HG03045 (cell line): ENCODE measurements around the gene SPEG.
A peak's percentile ranks its signal among the peaks of the same experiment; 100 is the strongest.

ENCODE experiments used
- ATAC-seq: cut with Tn5 transposase; IDR thresholded peaks from one replicate; pipeline ENCODE4 v1.9.1; 2021; ENCODE audit warnings: mild to moderate bottlenecking, moderate library complexity; ENCODE audit not compliant: unreplicated experiment

Gene SPEG

DNA sequence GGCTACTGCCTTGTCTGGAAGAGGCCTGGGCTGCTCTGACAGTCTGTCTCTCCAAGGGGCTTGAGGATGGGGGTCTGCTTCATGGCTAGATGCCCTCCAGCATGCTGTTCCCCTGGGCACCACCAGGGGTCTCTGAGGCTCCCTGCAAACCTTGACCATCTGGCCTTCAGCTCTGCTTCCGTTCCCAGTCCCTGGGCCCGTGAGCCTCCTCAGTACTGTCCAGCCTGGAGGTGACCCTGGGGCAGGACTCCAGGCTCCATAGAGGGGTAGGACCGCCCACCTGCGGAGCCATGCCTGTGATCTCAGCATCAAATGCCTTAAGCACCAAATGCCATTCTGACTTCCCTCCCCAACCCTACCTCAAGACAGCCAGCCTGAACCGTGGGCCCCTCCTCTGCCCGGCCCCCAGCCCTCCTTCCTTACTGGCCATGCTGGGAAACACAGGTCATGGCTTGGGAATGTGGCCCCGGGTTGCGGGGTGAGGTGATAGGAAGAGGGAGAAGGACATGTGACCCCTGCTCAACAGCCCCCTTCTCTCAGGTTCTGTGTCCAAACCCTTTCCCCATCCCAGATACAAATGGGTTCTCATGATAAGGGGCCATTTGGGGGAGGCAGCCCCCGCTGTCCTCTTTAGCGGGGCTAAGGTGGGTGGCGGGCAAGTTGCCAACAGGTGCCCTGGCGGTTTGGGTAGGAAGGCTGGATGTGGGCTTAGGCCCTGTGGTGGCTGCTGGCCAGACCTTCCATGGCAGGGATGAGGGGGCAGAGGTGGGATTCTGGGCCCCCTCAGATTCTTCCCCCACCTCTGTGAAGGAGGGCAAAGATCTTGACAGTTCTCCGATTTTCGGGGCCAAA lies 25.0 kb downstream of the SPEG start:
- peak; percentile 65 for ATAC-seq

DNA sequence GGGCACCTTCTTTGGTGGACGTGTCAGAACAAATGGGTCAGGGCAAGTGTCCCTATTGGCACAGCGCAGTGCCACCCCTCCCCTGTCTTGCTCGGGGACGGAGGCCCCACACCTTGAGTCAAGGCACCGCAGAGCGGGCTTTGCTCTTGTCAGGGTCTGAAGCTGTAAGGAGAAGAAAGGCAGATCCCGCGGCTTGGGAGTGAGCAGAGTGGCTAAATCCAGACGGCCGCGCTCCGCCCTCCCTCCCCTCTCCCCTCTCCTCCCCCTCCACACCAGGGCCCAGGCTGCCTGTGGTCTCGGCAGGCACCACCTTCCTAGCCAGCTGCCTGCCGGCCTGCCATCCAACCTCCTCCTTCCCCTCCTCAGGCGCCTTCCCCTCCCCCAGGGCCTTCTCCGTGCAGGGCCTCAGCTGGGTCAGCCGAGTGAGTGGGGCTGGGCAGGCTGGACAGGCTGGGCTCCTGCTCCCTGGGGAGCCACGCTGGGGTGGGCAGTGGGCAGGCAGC lies 25.8 kb downstream of the SPEG start:
- no peak for ATAC-seq

DNA sequence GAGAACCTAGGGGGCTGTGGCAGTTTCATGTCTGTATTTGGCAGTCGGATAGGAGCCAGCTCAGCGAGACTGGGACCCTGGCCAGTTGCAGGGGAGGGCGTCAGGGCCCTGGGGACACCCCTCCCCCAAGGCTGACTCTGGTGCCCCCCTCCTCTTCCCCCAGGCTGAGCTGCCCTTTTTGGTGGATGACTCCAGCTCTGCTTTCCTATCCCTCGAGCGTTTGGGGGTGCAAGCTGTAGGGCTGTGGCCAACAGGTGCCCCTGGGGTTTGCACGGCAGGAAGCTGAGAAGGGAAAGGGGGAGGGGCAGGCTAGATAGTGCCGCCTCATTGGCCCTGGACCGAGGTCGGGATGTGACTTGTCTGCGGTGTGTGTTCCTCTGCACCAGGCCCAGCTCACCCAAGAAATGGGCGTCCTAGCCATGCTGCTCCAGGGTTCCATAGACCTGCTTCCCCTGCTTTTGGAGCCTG lies 26.4 kb downstream of the SPEG start:
- ATAC-seq = no peak

- ATAC-seq = no peak
Observed at GRCh38 chr2:219461669-219462068, 27.0 kb downstream of the SPEG start.

- no peak for ATAC-seq
Observed at GRCh38 chr2:219462349-219462748, 27.7 kb downstream of the SPEG start.

- ATAC-seq = no peak
Observed at GRCh38 chr2:219464286-219465032, 29.8 kb downstream of the SPEG start.

GRCh38 chr2:219465659-219466561 lies 31.3 kb downstream of the SPEG start:
- ATAC-seq = no peak

DNA sequence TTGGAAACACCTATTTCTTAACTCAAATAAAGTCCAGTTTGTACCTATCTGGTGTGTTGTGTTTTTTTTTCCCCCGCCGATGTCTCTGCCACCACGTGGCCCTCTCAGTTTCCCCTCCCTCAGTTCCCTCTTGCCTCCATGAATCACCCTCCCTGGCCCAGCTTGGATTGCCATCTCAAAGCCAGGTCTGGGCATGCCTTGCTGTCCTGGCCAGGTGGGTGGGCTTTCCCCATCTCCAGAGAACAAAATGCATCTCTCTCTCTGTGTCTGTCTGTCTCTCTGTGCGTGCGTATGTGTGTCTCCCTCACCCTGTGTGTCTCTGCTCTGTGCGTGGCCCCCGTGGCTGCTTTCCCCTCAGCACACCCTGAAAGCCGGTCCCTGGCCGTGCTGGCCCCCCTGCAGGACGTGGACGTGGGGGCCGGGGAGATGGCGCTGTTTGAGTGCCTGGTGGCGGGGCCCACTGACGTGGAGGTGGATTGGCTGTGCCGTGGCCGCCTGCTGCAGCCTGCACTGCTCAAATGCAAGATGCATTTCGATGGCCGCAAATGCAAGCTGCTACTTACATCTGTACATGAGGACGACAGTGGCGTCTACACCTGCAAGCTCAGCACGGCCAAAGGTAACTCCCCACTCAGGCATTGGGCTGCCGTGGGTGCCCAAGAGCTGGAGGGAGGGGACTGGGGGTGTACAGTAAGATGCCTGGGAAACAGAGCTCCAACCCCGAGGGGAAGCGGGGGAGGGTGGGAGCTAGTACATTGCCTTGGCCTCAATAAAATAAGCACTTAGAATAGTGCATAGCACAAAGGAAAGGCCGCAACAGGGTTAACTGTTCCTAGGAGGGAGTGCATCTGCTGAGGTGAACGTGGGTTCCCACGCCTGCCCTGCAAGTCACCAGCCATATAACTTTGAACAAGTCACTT lies 32.4 kb downstream of the SPEG start:
- no peak for ATAC-seq

- ATAC-seq = no peak
Observed at GRCh38 chr2:219467736-219468075, 33.1 kb downstream of the SPEG start.

DNA sequence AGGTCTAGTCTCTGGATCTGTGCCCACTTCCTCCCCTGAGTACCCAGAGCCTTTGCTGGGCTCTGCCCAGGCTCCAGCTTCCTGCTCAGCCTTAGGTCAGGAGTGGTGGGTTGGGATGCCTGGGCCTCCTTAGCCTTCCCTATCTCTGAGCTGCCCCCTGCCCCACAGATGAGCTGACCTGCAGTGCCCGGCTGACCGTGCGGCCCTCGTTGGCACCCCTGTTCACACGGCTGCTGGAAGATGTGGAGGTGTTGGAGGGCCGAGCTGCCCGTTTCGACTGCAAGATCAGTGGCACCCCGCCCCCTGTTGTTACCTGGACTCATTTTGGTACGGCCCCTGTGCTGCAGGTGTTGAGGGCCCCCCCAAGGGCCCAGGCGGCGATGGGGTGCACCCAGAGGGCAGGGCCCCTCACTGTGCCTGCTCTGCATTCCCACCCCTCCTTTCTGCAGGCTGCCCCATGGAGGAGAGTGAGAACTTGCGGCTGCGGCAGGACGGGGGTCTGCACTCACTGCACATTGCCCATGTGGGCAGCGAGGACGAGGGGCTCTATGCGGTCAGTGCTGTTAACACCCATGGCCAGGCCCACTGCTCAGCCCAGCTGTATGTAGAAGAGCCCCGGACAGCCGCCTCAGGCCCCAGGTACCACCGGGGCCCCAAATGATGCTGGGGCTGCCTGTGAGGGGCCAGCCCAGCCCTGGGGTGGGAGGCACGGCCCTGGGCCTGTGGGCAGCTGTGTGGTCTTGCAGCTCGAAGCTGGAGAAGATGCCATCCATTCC lies 34.0 kb downstream of the SPEG start:
- no peak for ATAC-seq

DNA sequence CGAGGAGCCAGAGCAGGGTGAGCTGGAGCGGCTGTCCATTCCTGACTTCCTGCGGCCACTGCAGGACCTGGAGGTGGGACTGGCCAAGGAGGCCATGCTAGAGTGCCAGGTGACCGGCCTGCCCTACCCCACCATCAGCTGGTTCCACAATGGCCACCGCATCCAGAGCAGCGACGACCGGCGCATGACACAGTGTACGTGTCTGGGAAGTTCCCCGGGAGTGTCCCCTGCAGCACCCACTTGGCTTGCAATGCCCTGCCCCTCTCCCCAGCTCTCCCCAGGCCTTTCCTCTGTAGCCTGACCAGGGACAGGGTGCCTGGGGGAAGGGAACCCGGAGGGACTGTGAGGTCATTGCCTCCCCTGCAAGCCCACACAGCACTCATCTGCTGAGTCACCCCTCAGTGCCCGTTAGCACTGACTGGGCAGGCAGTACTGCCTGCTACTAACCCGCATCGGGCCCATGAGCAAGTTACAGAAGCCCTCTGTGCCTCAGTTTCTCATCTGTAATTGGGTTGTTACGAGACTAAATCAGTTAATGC lies 34.6 kb downstream of the SPEG start:
- no peak for ATAC-seq

DNA sequence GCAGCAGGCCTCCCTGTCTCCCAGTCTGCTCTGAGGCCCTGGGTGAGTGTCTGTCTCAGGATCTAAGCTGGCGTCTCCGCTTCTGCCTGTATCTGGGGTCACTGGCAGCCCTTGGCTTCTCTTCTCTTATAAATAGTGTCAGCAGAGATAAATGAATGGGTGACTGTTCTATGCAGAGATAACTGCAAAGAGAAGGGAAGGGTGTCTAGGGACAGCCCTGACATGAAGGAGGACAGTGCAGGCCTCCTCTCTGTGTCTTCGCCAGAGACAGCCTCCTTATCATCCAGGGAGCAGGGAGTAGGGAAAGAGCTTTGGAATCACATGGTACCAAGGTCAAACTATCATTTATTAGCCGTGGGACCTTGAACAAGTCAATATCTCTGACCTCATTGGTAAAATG lies 35.8 kb downstream of the SPEG start:
- no peak for ATAC-seq

DNA sequence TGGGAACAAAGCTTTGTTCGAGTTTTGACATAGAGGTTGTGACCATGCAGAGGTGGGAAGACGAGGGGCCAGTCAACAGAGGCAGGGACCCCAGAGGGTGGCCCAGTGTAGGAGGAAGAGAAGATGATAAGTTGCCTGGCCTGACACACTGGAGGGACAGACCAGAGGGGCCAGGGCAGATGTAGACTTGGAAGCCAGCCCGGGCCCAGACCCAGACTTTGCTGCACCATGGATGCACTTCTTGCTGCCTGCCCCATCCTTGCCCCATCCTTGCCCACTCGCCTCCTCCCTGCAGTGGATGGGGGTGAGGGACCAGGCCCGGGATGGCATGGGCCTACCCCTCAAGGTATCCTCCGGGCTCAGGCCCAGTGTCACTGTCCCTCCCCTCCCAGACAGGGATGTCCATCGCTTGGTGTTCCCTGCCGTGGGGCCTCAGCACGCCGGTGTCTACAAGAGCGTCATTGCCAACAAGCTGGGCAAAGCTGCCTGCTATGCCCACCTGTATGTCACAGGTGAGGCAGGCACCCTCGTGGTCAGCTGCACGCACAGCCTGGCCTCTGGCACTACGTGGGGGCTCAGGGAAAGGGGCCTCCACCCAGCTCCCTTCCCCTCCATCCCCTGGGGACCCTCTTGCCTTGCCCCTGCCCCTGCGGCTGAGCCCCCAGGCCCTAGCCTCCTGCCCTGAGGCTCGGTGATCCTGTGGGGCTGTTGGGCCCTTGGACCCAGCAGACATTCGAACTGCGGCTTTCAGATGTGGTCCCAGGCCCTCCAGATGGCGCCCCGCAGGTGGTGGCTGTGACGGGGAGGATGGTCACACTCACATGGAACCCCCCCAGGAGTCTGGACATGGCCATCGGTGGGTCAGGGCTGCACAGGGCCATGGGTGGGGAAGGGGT lies 37.1 kb downstream of the SPEG start:
- no peak for ATAC-seq

DNA sequence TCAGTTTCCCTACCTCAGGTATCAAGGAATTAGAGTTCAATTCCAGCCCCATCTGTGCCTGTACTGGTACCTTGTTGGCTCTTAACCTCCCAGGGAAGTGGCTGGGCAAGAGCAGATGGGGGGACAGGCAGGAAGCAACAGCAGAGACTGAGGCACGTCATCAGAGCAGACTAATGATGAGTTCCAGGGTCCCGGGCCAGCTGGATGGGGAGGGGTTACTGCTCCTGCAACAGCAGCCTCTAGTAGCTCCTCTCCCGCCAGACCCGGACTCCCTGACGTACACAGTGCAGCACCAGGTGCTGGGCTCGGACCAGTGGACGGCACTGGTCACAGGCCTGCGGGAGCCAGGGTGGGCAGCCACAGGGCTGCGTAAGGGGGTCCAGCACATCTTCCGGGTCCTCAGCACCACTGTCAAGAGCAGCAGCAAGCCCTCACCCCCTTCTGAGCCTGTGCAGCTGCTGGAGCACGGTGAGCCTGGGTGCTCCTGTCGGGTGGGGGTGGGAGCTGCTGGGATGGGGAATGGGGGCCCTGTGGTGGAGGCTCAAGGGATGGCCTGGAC lies 38.1 kb downstream of the SPEG start:
- ATAC-seq = no peak

DNA sequence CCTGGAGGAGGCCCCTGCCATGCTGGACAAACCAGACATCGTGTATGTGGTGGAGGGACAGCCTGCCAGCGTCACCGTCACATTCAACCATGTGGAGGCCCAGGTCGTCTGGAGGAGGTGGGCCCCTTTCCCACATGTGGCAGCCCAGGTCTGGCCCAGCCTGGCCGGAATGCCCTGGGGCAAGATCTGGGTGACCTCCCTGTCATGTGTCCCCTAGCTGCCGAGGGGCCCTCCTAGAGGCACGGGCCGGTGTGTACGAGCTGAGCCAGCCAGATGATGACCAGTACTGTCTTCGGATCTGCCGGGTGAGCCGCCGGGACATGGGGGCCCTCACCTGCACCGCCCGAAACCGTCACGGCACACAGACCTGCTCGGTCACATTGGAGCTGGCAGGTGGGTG lies 38.9 kb downstream of the SPEG start:
- no peak for ATAC-seq

DNA sequence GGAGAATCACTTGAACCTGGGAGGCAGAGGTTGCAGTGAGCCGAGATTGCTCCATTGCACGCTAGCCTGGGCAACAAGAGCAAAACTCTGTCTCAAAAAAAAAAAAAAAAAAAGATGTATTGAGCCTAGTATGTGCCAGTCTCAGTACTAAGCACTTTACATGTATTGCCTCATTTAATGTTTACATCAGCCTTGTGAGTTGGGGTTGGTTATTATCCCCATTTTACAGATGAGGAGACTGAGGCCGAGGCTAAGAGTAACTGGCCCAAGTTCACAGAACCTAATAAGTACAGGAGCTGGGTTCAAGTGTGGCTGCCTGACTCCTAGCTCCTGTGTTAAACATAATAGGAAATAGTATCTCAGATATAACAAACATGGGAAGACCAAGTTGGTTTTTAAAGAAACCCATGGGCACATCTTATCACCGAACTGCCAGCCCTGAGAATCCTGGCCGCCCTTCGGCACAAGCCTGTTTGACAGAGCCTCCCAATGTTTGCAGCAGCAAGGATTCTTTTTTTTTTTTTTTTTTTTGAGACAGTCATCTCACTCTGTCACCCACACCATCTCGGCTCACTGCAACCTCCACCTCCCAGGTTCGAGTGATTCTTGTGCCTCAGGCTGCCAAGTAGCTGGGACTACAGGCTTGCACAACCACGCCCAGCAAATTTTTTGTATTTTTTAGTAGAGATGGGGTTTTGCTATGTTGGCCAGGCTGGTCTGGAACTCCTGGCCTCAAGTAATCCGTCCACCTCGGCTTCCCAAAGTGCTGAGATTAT lies 39.8 kb downstream of the SPEG start:
- no peak for ATAC-seq

DNA sequence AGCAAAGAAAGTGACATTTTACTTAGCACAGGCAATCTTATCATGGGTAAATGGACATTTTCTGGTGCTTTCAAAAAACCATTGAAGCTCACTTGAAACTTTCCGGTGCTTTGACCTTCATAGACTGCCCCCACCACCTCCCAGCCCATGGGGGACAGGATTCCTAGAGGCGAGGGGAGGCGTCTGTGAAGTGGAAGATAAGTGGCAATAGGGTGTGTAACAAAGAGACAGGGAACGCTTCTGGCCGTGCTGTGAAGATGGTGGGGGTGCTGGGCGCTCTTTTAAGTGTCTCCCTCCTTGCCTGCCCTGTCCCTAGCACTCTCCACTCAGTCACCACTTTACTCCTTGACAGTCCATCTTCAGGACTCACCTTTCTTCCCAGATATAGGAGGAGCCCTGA lies 40.6 kb downstream of the SPEG start:
- no peak for ATAC-seq
